Middle frontal gyrus (tissue), 1 donor: Measurements from ENCODE around the gene SLC1A3.

Experiments
- DNase-seq: peaks from one replicate; pipeline ENCODE4 v3.0.0-alpha.2; 2015; ENCODE audit warnings: low spot score; ENCODE audit errors: extremely low spot score

Gene SLC1A3

DNA sequence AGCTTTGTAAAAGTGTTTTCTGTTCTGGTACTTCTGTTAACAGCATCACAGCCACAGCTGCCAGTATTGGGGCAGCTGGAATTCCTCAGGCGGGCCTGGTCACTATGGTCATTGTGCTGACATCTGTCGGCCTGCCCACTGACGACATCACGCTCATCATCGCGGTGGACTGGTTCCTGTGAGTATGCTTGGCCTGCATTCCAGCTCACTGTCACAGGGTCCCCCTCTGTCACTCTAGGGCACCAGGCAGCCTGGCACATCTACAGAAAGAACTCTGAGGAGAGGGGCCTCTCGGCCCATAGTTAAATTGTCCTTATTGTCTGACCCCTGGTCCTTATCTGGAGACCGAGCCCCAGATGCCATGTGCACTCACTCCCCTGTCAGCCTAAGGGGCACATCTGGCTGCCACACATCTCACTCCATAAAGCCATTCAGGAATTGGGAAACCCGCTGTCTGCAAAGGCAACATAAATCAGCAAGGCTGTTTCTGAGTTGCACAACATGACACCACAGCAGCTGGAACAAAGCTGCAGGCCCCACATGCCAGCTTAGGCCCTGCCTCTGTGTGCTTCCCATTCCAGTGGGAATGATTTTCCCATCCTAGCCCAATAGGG lies 77.5 kb downstream of the SLC1A3 start:
- peak; percentile 72 for DNase-seq

DNA sequence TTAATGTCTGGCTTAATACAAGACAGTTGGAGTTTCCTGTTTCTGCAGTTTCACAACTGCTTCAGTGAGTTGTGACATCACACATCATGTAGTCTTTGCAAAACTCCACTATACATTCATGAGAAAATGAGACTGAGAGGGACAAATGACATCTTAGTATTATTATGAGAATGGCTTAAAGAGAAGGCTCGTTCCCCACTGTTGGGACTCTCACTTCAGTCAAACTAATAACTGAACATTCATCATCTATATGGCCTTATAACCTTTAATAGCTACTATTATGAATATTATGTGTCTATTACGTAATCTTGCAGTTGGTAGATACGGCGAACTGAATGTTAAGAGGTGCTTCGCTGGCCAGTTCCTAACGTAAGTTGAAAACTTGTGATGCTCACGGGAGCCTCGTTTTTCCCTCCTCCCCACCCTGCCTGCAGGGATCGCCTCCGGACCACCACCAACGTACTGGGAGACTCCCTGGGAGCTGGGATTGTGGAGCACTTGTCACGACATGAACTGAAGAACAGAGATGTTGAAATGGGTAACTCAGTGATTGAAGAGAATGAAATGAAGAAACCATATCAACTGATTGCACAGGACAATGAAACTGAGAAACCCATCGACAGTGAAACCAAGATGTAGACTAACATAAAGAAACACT lies 79.4 kb downstream of the SLC1A3 start:
- DNase-seq = no peak

DNA sequence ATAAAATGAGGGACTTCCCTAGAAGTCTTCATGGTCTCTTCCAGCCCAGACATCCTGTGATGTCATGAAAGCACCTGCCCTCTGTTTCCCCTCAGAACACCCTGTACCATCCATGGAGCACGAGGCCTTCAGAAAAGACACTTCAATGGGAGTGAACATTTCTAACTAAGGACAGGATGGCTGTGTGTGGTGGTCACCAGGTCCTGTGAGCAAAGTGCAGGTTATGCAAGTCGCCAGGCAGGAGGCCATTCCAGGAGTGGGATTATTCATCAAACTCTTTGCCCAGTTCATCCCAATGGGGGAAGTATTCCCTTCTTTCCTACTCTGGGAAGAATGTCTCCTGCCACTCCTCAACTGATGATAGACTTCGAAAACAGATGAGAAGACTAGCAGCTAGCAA lies 80.5 kb downstream of the SLC1A3 start:
- DNase-seq = no peak

DNA sequence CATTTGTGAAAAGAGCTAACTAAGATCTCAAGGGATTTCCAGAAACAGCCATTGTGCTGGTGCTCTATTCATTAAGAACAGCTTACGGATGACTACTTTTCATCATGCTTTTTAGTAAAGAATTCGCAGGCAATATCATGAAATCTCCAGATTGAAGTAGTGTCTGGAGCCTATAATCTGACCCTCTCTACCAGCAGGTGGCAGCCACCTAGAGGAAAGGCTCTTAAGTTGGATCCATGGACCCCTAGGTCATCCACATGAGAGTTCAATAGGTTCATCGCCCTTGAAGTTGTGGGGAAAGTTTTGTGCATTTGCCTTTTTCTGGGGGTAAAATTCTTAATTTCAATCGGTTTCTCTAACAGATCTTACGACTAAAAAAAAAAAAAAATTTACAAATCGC lies 82.3 kb downstream of the SLC1A3 start:
- DNase-seq = no peak

DNA sequence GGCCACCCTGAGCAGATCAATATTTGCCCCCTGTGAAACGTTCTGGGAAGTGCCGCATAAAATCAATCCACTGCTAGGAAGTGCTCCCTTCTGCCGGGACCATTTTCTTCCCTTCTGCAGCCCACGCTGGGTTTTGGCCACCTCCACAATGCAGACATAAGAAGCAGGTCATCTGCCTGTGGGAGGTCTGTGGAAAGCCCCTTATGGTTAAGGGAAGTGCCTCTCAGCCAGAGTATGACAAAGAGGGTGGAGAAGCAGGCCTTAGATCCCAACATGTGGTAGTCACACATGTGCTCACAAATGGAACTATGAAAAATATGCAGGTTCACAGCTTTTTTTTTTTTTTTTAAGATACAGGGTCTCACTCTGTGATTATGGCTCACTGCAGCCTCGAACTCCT lies 82.8 kb downstream of the SLC1A3 start:
- no peak for DNase-seq

DNA sequence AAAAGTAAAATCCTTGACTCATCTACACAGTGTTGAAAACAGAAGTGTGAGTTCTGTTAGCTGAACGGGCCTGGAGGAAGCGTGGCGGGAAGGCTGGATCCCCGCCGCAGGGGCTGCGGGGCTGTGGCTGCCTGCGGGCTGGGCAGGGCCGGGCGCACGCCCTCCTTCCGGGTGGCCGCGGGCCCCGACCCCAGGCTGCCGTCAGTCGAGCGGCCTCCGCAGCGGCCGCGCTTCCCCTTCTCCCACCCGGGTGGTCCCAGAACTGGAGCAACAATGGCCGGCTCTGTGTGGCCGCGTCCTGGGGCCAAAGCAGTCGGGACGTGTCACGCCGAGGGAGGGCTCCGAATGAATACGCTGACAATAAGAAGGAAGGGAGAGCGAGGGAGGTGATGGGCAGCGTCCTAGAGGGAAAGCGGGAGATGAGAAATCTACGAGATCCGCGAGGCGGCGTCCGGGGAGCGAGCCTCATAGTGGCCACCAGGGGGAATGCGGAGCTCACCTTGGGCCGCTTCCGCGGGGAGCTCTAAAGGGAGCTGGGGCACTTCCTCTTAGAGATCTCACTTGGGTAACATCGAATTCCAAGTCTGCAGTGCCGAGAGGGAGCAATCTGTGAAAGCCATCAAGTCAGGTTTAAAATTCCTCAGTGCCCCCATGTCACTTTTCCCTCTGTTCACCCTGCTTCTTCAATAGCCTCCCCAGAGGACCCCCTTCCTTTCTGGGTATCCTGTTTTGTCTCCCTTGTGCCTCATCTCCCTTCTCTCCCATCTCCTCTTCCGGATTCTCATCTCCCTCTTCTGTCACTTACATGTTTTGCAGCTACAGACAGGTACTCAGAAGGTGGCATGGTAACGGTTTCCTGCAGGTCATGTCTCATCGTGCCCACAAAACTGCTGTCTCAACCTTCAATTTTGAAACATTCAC lies 83.9 kb downstream of the SLC1A3 start:
- peak; percentile 78 for DNase-seq

DNA sequence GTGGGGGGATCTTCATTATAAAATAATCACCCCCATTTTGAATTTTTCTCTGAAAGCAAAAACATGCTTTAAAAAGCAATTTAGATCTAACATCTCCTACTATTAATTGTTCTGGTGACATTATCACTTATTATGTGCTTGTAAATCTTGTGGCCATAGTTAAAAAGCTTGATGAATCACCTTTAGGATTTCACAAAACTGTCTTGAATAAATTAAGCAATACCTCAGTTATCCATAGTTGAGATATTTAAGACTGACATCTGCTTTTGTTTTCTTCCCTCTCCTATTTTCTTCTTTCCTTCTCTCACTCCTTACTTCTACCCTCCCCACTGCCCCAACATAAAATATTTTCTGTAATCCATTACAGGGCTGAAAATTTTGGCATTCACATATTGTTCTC lies 84.8 kb downstream of the SLC1A3 start:
- no peak for DNase-seq

DNA sequence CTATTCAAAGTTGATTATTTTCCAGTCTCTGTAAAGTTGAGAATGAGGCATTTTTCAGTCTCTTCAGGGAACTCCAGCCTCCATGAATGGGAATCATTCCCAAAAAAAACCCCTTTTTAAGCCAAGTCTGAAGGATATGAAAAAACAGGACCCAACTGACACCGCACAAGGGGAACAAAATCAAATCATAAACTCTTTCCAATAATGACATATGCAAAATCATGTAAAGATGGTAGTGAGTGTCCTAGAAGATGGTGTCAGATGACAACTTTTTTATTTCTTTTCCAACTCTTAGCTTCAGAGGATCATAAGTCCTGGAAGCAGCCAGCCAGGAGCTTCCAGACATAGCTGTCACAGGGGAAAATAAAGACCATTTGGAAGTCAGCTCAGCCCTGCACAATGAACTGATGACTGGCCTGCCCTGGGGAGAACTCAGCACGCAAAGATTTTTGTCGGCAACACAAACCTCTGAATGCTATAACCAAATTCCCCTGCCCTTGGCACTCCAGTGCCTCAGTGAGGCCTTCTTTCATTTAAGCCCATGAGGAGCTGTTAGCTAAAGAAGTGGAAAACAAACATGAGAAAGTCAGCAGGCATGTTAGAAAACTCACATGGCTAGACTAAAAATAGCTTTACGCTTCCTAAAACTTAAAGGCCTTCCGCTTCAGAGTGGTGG lies 85.4 kb downstream of the SLC1A3 start:
- DNase-seq = no peak

DNA sequence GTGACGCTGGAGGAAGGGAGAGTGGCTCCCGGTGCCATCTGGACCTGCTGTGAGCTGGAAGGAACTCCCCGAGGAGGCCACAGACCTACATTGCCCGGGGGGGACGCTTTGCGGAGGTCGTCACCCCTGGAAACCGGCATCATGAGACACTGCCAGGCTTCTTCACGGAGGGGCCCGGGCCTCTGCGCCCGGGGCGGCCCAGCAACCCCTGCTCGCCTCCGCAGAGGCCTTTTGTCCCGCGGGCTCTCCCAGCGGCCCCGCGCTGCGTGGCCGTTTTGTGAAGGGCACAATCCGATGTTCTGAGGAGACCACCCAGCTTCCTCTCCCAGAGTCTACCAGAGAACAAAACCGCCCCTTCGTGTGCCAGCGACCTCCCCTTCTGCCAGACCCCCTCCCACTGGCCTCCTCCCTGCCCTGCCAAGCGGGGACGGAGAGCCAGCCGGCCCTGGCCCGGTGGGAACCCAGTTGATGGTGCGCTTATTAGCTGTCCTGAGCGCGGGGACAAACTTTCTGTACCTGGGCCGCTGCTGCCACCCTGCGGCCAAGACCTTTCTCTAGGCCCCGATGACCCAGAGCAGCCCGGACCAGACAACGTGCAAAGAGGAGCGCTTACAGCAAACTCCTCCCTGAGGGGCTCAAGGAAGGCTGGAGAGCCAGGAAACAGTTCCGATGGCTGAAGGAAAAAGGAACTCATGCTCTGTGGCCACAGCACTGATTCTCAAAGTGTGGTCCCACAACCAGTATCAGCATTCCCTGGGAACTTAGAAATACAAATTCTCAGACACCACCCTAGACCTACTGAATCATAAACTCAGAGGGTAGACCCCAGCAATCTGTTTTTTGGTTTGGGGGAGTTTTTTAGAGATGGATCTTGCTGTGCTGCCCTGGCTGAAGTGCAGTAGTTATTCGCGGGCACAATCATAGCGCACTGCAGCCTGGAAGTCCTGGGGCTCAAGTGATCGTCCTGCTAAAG lies 86.7 kb downstream of the SLC1A3 start:
- DNase-seq = peak; percentile 66

DNA sequence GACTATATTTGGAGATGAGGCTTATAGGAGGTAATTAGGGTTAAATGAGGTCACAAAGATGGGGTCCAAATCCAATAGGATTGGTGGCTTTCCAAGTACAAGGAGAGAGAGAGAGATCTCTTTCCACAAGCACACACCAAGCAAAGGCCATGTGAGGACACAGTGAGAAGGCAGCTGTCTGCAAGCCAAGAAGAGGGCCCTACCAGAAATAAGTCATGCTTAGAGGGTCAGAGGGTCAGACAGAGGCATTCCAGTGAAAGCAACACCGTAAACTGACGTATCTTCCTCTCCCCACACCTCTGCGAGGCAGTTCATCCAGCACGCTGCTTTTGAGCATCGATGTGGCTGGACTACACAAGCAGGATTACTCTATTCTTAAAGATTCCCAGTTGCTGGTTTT lies 87.9 kb downstream of the SLC1A3 start:
- no peak for DNase-seq

DNA sequence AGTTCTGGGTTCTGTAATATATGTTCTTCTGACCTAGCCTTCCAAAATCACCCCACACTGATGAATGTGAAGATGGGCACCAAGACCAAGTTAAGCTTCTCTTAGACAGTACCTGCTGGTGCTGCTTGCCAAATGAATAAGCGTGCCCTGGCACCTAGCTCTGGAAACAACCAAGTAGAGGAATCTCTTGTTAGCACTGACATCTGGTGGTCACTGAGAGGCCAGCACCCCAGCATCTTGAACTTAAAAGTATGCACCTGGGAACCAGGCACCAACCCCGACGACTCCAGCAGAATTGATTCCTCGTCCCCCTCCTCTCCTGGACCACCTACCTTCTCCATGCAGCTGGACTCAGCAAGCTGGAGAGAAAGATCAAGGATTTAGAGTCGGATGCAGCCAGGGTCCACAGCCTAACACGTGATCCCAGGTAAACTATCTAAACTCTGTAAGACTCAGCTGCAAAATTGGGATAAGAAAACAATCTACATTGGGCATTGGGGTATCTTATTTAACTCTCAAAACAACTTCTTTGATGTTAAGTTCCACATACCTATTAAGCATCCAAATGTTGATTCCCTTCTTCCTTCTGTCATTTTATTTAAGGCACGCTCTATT lies 89.8 kb downstream of the SLC1A3 start:
- no peak for DNase-seq

DNA sequence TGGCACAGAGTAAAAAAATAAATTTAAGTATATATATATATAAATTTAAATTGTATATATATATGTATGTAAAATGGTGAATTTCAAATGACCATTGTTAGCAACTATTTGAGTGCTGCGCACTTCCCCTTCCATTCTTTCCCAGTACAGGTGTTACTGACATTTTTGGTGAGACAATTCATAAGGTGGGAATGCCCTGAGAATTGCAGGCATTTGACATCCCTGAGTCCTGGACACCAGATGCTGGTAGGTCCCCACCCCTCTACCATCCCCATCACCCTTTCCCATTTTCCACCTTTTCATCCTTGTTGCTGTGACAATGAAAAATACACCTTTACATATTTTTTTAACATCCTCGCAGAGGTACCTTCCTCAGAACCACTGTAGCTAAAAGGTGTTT lies 91.6 kb downstream of the SLC1A3 start:
- DNase-seq = no peak

DNA sequence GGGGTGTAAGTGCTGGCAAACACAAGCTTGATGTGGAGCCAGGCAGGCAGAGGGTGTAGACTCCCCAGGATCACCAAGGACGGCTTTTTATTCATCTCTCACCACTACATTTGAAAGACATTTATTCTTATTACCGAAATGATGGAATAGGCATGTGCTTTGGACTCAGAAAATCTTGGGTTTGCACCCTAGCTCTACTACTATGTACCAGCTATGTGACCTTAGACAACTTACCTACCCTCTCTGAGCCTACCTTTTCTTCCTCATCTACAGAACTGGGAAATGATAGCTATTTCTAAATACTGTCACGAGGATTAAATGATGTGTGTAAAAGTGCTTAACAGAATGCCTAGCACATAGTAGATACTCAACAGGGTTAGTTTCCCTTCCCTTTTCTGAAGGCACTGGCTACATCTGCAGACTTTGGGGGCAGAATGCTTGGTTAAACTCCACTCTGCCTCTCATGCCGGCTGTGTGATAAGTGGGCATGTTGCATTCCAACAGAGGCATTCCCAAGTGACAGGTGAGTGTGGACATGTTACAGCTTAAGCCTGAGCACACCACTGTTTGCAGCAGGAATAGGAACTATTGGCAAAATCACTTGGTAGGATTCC lies 94.8 kb downstream of the SLC1A3 start:
- no peak for DNase-seq

DNA sequence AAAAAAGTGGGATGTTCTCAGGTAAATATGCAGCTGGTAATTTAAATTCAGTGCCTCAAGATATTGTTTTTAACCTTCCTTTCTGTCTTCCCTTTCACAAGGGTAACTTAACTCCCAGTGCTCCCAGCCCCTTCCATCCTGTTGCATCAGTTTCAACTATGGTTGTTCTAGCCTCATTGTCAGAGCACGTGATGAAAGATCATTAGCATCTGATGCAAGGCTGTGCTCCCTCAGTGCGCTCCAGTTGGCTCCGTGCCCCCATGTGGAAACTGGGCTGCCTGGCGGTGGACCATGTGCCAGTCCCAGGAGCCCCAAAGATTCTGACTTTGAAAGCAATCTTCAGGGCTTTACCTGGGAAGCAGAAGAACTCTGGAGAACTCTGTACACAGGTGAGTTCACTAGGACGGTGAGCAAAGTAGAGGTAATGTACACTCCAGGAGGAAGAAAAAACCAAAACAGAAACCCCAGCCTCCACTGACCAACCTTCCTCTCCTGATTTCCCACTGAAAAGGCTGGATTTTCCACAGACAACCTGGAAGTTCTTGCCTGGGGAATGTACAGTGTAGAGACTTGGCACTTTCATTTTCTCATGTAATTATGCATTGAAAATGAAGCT lies 96.9 kb downstream of the SLC1A3 start:
- DNase-seq = no peak

DNA sequence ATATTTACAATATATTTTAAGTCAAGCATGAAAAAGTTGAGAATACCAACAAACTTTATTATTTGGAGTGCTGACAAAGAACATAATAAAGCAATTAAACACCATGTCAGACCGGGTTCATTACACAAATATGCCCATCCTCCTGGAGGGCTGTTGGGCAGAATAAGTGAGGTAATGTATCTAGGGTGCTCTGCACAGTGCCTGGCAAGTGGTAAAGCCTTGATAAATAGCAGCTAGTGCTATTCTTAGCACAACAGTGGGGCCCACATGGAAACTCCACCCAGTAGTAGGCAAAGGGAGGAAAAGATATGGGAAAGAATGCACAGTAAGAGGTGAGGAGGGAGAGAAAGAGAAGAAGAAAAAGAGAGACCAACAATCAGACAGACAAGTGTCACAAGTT lies 97.7 kb downstream of the SLC1A3 start:
- no peak for DNase-seq

DNA sequence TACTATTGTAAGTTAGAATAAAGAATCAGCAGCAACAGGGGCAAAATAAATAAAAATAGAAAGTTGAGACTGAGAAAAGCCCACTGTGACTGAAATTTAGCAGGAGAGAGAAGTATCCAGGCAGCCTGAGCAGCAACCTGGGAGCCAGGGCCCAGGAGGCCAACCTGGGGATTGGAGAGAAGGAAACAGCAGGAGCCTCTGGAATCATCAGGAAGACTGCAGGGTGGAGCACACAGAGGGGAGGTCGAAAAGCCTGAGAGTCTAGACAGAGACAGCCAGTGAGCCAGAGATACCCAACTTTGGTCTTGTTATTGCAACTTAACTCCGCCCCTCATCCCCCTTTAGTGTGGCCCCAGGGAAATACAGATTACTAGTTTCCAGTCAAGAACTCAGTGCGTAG lies 98.6 kb downstream of the SLC1A3 start:
- no peak for DNase-seq

DNA sequence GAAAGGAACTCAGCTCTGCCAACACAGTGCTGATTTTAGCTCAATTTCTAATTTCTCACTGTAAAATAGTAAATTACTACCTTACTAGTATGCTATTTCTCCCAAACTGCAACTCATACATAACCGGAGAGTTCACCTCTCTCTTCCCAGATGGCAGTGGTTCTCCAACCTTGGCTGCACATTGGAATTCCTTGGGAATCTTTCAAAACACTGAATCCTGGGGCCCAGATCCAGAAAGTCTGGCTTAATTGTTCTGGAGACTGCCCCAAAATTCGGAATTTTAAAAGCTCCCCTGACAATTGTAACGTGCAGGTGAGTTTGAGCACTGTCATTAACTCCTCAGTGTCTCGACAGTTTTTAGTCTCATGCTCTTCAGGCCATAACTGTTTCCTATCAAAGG lies 100.3 kb downstream of the SLC1A3 start:
- DNase-seq = no peak

DNA sequence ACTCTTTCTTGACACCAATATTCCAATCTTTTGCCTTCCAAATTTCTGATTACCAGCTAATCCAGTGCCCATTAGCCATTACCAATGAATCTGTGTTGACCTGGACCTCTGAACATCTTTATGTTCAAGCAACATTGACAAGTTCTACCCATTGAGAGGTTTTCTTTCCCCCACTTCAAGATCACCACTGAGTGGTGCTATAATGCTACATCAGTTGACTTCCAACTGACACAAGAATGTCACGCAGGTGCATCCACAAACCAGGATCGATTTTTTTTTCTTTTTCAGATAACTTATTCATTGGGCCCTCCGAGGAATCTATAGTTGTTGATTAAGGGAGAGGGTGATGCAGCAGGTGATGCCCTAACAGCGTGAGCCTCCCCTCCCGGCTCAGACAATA lies 102.6 kb downstream of the SLC1A3 start:
- no peak for DNase-seq

DNA sequence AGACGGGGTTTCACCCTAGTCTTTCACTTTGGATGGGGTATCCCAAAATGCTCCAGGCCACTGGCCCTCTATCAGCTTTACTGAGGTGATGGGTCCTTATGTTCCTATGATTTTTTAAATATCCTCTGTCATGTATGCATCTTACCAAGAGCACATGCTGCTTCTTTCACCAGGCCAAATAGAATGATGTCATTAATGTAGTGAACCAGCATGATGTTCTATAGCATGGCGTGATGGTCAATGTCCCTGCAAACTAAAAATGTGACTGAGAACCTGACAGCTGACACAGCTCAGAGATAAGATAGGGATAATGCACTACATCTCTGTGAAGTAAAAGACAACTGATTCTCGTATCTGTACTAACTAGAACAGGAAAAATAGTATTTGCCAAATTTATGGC lies 103.6 kb downstream of the SLC1A3 start:
- no peak for DNase-seq
